GM12872 (cell line): ENCODE measurements around the gene RANBP17.

Experiments
- CTCF ChIP-seq: IDR thresholded peaks from 3 replicates; pipeline ENCODE4 v1.5.1; 2011; ENCODE audit warnings: low read depth, mild to moderate bottlenecking, low read length, moderate library complexity; ENCODE audit not compliant: insufficient read depth

The RANBP17 gene

GRCh38 chr5:170861917-170862766 lies at the start of gene RANBP17:
TSS of gene RANBP17 (plus strand) at chr5:170862018.
- TF ChIP-seq CTCF = no peak

DNA sequence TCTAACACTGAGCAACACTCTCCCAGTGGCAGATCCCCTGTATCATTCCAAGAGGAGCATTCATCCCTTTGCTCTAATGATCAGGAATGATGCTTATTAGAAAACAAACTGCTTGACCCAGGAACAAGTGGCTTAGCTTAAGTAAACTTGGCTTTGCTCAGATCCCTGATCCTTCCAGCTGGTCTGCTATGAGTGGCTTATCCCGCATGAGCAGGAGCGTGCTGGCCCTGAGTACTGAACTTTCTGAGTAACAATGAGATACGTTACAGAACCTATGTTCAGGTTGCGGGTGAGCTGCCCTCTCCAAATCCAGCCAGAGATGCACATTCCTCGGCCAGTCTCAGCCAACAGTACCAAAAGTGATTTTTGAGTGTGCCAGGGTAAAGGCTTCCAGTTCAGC lies 48.6 kb upstream of the RANBP17 start:
- TF ChIP-seq CTCF = no peak

DNA sequence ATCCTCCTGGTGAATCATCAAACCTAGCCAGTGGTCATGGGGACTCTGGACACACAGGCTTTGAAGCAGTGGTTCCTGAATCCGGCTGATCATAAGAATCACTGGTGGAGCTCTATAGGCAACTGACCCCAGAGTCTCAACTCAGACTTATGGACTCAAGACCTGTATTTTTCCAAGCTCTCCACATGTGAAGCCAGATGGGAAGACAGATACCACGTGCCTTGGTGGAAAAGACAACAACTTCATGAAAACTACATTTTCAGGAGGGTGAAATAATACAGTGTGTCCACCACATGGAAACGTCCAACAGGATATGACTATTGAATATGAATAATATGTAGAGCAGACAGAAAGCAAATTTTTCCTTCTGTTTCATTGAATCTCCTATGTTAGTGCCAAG lies 44.6 kb upstream of the RANBP17 start:
- no peak for TF ChIP-seq CTCF

GRCh38 chr5:170818232-170818631 lies 43.6 kb upstream of the RANBP17 start:
- no peak for TF ChIP-seq CTCF

DNA sequence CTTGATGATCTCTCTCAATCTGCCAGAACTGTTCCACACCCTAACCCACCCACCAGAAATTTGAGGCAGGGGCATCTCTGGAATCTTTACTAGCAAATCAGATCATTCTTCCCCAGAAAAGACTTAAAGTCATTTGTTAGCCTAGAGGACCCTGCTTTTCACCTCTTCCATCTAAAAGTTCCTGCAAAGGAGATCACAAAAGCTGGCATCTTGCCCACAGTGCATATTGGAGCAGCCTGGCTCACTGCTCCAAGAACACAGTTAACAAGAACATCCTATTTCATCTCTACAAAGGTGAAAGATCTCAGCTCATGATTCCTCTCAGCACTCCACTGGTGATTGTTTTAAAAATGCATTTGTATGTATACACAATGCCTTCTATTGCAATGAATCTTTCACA lies 42.0 kb upstream of the RANBP17 start:
- no peak for TF ChIP-seq CTCF

DNA sequence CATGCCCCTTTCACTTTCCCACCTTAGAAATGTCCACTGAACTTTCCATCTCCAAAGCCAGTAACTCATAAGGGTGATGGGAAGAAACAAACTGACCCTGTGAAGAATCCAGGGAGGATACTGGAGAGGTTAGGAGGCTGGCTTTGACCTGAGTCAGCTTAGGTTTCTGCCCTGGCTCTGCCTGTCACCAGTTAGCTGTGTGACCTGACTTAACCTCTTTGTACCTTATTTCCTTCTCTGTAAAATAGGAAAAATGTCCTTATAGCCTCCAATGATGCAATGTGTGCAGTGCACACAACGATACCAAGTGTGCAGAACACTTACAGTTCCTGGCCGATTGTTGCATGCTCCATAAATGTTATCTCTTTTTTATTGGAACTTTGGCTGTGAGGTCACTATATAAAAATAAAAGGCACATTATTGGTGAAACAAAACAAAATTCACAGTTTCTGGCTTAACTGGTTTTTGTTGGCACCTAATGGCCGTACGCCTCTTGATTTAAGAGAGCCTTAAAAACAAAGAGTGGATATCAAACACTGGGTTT lies 40.5 kb upstream of the RANBP17 start:
- no peak for TF ChIP-seq CTCF

- TF ChIP-seq CTCF = no peak
These were observed 35.7 kb upstream of the RANBP17 start for GRCh38 chr5:170826117-170826516.
